ENCODE measurements around the gene SCAF8. TPM values are rescaled to one million over a fixed set of nuclear protein-coding genes. Genes with fewer than 3 reads are reported as not detected.

Gene SCAF8
- total RNA-seq, 1 experiment from 2014 or later, result 26.2 TPM

DNA sequence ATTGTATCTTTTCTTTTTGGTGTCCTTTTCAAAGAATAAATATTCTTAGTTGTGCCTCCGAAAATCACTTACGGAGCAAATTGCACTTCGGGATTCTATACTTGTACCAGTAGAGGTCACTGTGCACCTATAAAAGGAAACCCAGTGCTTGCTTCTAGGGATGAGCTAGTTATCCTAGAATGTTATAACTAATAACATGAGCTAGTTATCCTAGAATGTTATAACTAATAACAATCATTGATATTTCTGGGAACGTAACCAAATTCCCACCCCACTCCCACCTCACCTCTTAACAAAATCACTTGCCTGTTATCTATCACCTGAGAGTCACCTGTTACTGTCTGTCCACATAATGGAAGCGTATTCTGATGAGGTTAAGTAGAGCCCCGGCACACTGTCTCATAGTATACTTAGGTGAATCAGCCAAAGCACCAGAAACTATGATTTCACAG lies 135.0 kb downstream of the SCAF8 start:
- DNase-seq (ENCODE audit: low spot score), result peak; percentile 77
- in situ Hi-C loops (cut with HindIII; ENCODE audit: low sequenced_read_pairs), result no loop called here

DNA sequence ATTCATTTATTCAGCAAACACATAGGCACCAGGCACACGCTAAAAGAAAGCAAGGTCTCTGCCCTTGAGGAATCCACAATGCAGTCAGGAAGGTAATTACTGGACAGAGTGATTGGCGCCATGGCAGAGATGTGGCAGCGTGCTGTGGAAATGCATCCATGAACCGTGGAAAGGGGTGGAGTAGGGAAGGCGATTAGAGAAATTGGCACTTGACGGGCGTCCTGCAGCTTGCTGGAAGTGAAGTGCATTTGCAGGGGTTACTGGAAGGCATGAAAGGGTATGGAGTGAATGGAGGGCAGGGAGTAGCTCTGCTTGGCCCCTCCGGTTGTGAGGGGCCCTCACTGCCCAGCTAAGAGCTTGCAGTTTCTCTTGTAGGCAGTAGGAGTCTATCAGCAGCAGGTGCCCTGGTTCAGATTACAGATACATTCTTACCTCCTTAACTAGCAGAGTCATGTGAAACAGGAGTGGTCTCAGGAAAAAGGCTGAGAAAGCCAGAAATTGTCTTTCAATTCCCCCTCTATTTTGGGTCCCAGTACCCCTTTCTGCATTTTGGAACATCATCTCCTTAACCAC lies 139.4 kb downstream of the SCAF8 start:
- in situ Hi-C loops (cut with HindIII; ENCODE audit: low sequenced_read_pairs), result no loop called here
- DNase-seq (ENCODE audit: low spot score), result no peak

DNA sequence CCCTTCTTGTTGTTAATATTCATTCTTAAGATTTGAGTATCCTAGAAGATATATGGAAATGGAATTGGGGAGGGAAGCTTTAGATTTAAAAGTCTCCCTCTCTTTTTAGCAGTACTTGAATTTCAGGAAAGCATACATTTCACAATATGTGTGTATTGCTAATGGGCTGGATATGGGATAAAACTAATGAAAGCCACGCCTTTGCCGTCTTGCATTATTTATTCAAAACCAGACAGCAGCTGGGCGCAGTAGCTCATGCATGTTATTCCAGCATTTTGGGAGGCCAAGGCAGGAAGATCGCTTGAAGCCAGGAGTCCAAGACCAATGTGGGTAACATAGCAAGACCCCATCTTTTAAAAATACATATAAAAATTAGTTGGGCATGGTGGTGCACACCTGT lies 140.3 kb downstream of the SCAF8 start:
- in situ Hi-C loops (cut with HindIII; ENCODE audit: low sequenced_read_pairs), result no loop called here
- no peak for DNase-seq (ENCODE audit: low spot score)

DNA sequence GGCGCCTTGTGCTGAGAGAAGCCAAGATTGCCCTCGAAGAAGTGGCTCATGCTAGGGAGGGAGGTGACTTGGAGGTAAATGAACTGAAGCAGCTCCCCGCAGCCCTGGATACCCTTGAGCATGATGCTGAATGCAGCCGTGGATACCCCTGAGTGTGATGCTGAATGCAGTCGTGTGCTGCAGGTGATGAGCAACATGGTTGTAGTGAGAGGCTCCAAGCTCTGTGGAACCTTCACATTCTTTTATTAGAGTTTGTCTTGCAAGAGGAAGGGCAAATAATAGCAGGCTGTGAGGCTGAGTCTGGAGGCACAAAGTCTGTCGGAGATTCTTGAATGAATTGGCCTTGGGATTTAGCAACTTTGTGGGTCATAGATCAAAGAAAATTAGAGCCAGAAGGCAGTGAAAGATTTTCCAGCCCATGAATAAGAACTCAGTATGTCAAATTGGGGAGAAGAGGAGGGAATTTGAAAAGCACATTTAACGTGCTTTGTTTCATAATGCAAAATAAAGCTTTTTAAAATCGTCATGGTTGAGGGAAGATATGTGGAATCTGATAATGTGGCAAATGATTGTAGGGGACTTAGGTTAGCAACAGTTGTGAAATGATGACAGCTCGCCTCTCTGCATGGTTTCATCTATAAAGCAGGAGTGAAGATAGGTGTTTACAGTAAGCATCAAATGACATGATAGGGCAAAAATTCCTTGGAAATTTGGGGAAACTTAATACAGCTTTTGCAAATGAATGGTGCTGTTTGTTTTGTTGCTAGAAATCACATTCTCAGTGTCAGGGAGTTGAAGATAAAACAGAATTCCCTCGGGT lies 141.8 kb downstream of the SCAF8 start:
- in situ Hi-C loops (cut with HindIII; ENCODE audit: low sequenced_read_pairs), result no loop called here
- DNase-seq (ENCODE audit: low spot score), result no peak

DNA sequence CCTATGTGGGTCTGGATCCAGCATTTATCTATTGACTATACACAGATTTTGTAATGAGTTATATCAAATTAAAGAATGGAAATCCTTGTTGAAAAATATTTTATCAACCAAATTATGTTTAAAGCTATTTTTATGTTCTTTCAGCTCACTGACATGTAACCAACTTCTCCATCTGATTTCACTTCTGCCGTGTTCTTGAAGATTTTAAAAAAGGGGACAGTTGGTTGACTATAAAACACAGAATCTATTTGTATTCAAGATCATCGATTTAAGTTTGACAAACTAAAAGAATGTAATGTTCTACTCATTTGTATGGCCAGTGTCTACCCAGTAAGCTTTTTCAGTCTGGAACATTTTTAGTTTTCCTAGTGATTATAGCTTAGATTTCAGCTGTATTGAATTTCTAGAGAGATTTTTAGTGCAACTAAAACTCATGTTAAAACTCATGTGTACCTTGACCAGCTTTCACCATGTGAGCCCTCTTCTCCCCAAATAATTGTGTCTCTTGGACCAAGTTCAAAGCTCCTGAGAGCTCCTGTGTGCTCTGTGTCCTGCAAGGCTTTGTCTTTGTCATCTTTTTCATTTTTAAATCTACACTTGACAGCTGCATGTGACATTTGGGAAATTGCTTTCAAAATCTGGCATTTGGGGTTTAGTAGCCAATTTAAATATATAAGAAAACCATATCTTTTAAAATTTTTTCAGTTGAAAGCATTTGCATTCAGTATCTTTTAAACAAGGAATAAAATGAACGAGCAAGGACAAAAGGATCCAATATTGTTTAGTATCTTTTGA lies 143.5 kb downstream of the SCAF8 start:
- in situ Hi-C loops (cut with HindIII; ENCODE audit: low sequenced_read_pairs), result no loop called here
- DNase-seq (ENCODE audit: low spot score), result no peak

DNA sequence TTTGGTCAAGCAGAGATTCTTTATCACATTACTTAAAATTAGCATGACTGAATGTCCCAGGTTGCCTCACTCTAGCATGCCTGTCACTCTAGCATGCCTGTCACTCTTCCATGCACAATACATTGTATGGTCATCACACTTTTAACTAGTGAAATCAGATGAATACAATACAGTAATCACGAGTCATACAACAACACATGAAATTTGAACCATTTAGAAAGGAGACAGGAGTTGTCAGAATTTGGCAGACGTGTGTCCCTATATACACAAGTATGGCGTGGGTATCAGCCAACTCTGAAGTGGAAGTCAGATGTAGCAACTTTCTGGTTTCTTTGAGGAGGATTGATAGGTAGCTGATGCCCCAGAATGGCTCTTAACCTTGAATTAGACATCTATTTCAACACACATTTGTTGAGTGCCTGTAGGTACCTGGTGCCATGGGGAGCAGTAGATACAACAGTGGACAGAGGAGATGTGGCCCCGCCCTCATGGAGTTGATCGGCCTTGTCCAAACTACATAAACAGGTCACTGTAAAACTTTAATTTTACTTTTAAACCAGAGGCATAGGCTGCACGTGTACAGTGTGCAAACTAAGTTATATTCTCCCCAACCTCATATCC lies 145.8 kb downstream of the SCAF8 start:
- in situ Hi-C loops (cut with HindIII; ENCODE audit: low sequenced_read_pairs), result no loop called here
- no peak for DNase-seq (ENCODE audit: low spot score)

DNA sequence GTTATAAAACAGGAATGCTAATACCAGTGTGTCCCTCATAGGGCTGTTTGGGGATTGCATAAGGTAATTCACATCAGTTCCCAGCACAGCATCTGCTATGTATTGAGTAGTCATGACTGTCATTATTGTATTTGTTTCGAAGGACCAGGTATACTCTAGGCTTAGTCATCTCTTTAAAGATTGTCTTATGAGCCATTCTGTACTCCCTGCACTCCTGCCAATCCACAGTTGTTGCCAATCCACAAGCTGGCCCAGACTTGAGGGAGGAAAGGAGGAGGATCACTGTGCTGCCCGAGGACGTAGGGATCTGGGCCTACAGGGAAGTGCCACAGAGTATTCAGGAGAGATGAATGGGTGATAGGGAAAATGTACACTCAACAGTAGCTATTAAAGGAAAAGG lies 148.9 kb downstream of the SCAF8 start:
- in situ Hi-C loops (cut with HindIII; ENCODE audit: low sequenced_read_pairs), result no loop called here
- DNase-seq (ENCODE audit: low spot score), result no peak

Other genes with a start within 250 kb of the SCAF8 start
- 1.5 and 2.2 TPM in 2 replicates for gene CNKSR3, start 222.7 kb upstream of the SCAF8 start, total RNA-seq (2014; rRNA removed; shearing (Covaris generic))